Measurements from ENCODE around the gene ZNF219. TPM values are rescaled to one million over a fixed set of nuclear protein-coding genes. Genes with fewer than 3 reads are reported as not detected.
A peak's percentile ranks its signal among the peaks of the same experiment; 100 is the strongest.

The ZNF219 gene
- total RNA-seq, 3 donors from 2014 or later: 56.6 to 103 (median 58.2) TPM

DNA sequence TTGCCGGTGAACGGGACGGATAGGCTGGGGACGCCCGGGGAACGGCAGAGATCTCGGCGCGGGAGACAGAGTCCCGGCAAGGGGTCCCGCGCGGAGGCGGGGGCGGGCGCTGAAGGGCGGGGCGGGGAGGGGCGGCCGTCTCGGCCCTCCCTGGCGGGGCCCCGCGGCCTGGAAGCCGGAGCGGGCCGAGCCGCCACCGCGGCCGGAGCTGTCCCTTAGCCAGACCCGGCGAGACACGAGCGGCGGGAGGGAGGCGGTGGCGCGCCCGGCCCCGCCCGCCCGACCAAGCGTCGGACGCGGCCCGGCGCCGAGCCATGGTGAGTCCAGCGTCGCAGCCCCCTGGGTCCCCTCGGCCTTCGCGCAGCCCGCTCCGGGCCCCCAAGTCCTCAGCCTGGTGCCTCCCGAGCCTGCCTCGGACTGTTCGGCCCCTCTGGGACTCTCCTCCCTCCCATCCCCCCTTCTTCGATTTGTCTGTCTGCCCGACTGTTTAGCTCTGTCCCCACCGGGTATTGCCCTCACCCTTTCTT, 28.3 kb downstream of the ZNF219 start, which contains the start of gene ARHGEF40:
Gene ARHGEF40 (plus strand): TSS at position 222 of the 527 bp plus-strand sequence. CDS start 93 bp downstream, at position 315.
- TF ChIP-seq CTCF (IDR thresholded peaks at IDR 0.05): no peak
- Histone ChIP-seq H3K4me1 (ENCODE audit: low read depth) (peaks cover 29% of the 10 kb centered on the region), H3K36me3 (ENCODE audit: low read depth) (no peaks in the 10 kb centered on the region), H3K9me3 (no peaks in the 10 kb centered on the region), H3K4me3 (peak within 1 kb of the TSS; percentile 48)
- DNase-seq: peak in 2 of 3 donors; percentile 67 to 80
- intact Hi-C loops (cut with DNase I, micrococcal nuclease): no loop called here
- peak; percentile 56 for ATAC-seq

DNA sequence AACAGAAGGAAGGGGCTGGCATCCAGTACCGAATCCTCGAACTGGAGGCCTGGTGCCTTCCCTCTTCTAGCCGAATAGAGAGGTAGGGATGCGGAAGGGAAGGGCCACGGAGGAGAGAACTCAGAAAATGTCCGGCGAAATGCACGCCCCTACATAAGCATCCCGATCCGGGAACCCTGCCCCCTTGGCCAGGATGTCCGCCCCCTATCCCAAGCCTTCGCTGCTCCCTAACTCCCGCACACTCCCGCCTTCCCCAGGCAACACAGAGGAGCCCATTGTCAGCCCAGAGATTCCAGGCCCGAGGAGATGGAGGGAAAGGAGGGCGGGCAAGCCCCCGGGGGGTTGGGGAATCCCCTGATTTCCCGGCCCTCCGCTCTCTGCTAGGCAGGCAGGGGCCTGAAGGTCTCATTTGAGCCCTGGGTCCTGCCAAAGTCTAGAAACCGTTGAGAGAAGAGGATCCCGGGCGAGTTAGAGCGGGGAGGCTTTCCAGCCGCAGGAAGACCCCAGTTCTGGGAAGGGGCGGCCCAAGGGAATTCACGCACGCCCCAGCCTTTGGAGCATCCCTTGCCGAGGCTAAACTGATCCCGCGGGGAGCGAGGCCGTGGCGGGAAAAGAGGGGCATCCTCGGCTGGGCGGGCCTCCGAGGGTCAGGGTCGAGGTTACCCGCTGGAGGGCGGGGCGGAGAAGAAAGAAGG, 28.9 kb downstream of the ZNF219 start:
- TF ChIP-seq CTCF (IDR thresholded peaks at IDR 0.05): no peak
- ATAC-seq (no peak), DNase-seq (peak in 2 of 3 donors; percentile 40 to 58)
- intact Hi-C loops (cut with DNase I, micrococcal nuclease): loop anchor here in 1 of 2 donors (2.0 kb wide), 1 partner anchor 35 kb away; no protein-coding TSS in a partner anchor
- Histone ChIP-seq H3K36me3 (ENCODE audit: low read depth) (no peaks in the 10 kb centered on the region), H3K4me1 (ENCODE audit: low read depth) (peaks cover 29% of the 10 kb centered on the region), H3K4me3 (peak overlapping the region; percentile 48), H3K9me3 (no peaks in the 10 kb centered on the region)

- intact Hi-C loops (cut with DNase I, micrococcal nuclease): loop anchor here in 1 of 2 donors (2.0 kb wide), 1 partner anchor 36 kb away; no protein-coding TSS in a partner anchor
- DNase-seq: peak in 2 of 3 donors; percentile 58 to 70
Observed at GRCh38 chr14:21068521-21069387, 29.7 kb downstream of the ZNF219 start.

GRCh38 chr14:21066882-21067502, 31.5 kb downstream of the ZNF219 start:
- H3K9me3 ChIP-seq: no peaks in the 10 kb centered on the region
- ATAC-seq (no peak), DNase-seq (peak in 1 of 3 donors; percentile 28)
- peaks cover 21% of the 10 kb centered on the region for H3K4me1 ChIP-seq (ENCODE audit: low read depth)
- H3K36me3 ChIP-seq (ENCODE audit: low read depth): no peaks in the 10 kb centered on the region
- no peak for TF ChIP-seq CTCF (IDR thresholded peaks at IDR 0.05)
- no peak overlapping the region for H3K4me3 ChIP-seq
- intact Hi-C loops (cut with DNase I, micrococcal nuclease): no loop called here

More at GRCh38 chr14:21068521-21069387, 29.7 kb downstream of the ZNF219 start:
- H3K4me3 ChIP-seq: no peak overlapping the region
- ATAC-seq: peak; percentile 24
- TF ChIP-seq CTCF (IDR thresholded peaks at IDR 0.05): peak; percentile 13
- H3K9me3 ChIP-seq: no peaks in the 10 kb centered on the region
- H3K4me1 ChIP-seq (ENCODE audit: low read depth): peaks cover 29% of the 10 kb centered on the region
- H3K36me3 ChIP-seq (ENCODE audit: low read depth): no peaks in the 10 kb centered on the region

GRCh38 chr14:21063479-21063878, 35.0 kb downstream of the ZNF219 start:
- Histone ChIP-seq H3K4me1 (ENCODE audit: low read depth) (peaks cover 1% of the 10 kb centered on the region), H3K4me3 (no peak overlapping the region), H3K9me3 (no peaks in the 10 kb centered on the region), H3K36me3 (ENCODE audit: low read depth) (no peaks in the 10 kb centered on the region)
- ATAC-seq (no peak), DNase-seq (no peak)
- intact Hi-C loops (cut with DNase I, micrococcal nuclease): no loop called here
- TF ChIP-seq CTCF (IDR thresholded peaks at IDR 0.05): no peak

Data from mucosa of descending colon (tissue), 3 donors.